ENCODE measurements around the gene URI1.
"Not testable (repeated sequence)": the region's sequence is repeated elsewhere in the genome, so short reads cannot be mapped to it uniquely, and the experiment has no call there.

Gene URI1

DNA sequence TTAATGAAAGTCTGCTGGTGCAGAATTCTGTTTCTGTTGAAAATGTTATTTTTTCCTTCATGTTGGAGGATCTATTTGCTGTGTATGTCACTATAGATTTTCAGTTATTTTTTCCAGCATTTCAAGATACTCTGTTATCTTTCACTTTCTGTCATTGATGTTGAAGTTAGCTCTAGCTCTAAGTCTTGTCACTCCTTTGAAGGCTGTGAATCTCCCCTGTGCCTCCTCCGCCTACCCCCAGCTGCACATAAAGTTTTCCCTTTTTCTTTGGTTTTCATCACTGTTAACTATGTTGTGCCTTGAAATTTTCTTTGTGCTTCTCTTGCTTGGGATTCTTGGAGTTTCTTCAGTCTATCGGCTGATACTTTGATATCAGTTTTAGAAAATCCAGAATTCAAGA lies 20.8 kb downstream of the URI1 start:
- no peak overlapping the region for H3K4me3 ChIP-seq (ENCODE audit: low read depth, low read length)
- TF ChIP-seq, protein P1, sequence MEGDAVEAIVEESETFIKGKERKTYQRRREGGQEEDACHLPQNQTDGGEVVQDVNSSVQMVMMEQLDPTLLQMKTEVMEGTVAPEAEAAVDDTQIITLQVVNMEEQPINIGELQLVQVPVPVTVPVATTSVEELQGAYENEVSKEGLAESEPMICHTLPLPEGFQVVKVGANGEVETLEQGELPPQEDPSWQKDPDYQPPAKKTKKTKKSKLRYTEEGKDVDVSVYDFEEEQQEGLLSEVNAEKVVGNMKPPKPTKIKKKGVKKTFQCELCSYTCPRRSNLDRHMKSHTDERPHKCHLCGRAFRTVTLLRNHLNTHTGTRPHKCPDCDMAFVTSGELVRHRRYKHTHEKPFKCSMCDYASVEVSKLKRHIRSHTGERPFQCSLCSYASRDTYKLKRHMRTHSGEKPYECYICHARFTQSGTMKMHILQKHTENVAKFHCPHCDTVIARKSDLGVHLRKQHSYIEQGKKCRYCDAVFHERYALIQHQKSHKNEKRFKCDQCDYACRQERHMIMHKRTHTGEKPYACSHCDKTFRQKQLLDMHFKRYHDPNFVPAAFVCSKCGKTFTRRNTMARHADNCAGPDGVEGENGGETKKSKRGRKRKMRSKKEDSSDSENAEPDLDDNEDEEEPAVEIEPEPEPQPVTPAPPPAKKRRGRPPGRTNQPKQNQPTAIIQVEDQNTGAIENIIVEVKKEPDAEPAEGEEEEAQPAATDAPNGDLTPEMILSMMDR (IDR thresholded peaks at IDR 0.05; ENCODE audit: low read depth, low read length, missing control alignments), result no peak
- no peak for DNase-seq (ENCODE audit: low read depth)

DNA sequence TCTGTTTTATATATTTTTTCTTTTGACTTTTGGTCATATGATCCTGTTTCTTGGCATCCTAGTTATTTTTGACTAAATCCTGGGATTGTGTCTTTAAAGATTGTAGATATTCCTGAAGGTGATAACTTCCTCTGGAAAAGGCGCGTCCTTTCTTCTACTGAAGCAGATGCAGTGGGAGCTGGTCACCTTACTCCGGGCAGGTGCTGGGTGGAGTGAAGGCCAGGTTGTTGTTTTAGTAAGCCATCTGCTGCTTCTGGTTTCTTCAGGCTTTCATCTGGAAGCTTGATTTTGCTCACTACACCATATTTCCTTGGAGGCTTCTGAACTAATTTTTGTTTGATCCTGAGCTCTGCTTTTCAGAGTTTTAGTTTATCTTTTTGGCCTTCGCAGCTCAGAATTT lies 21.5 kb downstream of the URI1 start:
- TF ChIP-seq, protein P1 (IDR thresholded peaks at IDR 0.05; ENCODE audit: low read depth, low read length, missing control alignments), result no peak
- DNase-seq (ENCODE audit: low read depth), result no peak
- H3K4me3 ChIP-seq (ENCODE audit: low read depth, low read length), result no peak overlapping the region

DNA sequence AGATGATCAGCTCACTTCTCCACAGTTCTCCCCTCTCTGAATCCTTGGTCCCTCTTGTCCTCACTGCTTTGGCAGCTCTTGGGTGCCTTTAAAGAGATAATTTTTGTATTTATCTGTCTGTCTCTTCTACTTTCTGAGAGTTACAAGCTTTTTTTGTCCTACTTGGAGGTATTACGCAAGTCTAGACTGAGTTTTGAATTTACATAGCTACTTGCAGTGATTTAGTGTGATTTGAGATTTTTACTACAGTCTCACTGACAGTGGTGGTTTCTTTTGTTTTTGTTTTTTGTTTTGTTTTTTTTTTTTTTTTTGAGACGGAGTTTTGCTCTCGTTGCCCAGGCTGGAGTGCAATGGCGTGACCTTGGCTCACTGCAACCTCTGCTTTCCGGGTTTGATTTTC lies 22.1 kb downstream of the URI1 start:
- no peak overlapping the region for H3K4me3 ChIP-seq (ENCODE audit: low read depth, low read length)
- no peak for DNase-seq (ENCODE audit: low read depth)
- TF ChIP-seq, protein P1 (IDR thresholded peaks at IDR 0.05; ENCODE audit: low read depth, low read length, missing control alignments), result no peak

DNA sequence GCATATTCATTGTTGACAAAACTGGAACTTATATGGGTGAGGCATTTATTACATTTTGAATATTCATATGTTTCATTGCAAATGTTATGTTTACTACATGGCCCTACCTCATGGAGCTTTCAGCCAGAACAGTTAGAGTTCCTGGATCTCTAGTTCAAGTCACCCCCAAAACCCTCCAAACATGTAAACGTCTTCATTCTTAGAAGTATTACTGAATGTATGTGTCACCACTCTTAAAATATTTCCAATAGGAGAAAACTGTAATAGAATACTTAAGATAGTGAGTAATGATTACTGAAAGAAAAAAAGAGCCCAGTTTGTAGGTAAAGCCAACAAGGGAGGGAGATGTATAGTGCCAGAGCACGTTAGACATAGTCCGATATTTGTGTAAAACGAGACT lies 23.5 kb downstream of the URI1 start:
- no peak for DNase-seq (ENCODE audit: low read depth)
- TF ChIP-seq, protein P1 (IDR thresholded peaks at IDR 0.05; ENCODE audit: low read depth, low read length, missing control alignments), result no peak
- no peak overlapping the region for H3K4me3 ChIP-seq (ENCODE audit: low read depth, low read length)

DNA sequence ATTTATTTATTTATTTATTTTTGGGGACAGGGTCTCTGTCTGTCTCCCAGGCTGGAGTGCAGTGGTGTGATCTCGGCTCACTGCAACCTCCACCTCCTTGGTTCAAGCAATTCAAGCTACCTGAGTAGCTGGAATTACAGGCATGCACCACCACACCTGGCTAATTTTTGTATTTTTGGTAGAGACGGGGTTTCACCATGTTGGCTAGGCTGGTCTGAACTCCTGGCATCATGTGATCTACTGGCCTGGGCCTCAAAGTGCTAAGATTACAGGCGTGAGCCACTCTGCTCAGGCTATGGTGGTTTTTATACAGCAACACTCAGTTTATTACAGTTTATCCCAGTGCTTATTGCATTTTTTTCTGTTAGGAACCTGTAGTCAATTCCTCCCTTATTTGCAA lies 24.1 kb downstream of the URI1 start:
- not testable (repeated sequence) for H3K4me3 ChIP-seq (ENCODE audit: low read depth, low read length); DNase-seq (ENCODE audit: low read depth)

DNA sequence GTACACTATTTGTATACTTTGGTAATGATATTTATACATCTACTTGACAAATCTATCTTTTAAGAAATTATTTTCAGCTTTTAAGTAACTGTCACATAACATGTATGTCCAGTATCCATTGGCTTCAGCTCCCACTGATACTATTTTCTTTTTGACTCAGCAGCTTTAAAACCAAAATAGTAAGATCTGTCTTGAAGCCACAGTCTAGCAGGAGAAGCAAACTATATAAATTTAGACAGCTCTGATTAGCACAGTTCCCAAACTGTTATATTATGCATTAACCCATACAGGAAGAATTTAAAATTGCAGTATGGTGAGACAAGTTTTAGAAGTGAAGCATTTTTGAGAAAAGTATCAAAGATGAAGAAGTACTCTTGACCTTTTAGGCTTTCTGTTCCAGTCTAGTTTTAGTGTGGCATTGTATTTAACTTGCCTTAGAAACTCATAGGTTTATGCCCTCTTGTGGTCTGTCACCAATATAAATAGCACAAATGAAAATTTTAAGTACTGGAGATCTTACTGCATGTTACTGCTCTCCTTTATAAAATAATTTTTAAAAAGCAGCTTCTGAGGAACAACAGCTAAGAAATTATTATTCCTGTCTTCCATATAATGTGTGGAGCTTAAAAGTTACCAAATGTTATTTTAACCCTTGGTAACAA lies 24.7 kb downstream of the URI1 start:
- TF ChIP-seq, protein P1 (IDR thresholded peaks at IDR 0.05; ENCODE audit: low read depth, low read length, missing control alignments), result peak; percentile 38
- H3K4me3 ChIP-seq (ENCODE audit: low read depth, low read length), result no peak overlapping the region
- no peak for DNase-seq (ENCODE audit: low read depth)

DNA sequence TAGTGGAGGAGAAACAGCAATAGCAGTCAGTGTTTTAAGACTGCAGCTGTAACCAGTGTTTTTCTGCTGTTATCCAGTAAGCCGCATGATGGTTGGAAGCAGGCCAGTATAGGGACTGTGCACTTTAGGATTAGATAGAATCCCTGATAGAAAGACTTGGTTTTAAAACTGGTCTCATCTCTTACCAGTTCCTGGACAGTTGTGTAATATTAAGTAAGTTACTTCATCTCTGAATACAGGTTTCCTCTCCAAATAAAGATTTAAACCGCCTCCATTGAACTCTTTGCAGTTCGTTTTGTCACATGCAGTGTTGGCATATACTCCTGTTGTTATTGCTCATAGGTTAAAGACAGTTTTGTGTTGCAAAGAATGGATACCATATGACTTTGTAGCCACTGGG lies 25.6 kb downstream of the URI1 start:
- H3K4me3 ChIP-seq (ENCODE audit: low read depth, low read length), result no peak overlapping the region
- DNase-seq (ENCODE audit: low read depth), result no peak
- TF ChIP-seq, protein P1 (IDR thresholded peaks at IDR 0.05; ENCODE audit: low read depth, low read length, missing control alignments), result no peak
